ENCODE measurements around the gene SCYGR6. TPM values are rescaled to one million over a fixed set of nuclear protein-coding genes. Genes with fewer than 3 reads are reported as not detected.

Gene SCYGR6
- total RNA-seq, 2 donors from 2014 or later, result not detected

- TF ChIP-seq CTCF (IDR thresholded peaks at IDR 0.05) (no peak), POLR2AphosphoS5 (IDR thresholded peaks at IDR 0.05) (no peak)
- Histone ChIP-seq H3K36me3 (no peaks in the 10 kb centered on the region), H3K27me3 (replicated peaks; ENCODE audit: insufficient read depth) (no peaks in the 10 kb centered on the region), H3K4me1 (replicated peaks) (no peaks in the 10 kb centered on the region), H3K4me3 (no peak overlapping the region), H3K27ac (no peak overlapping the region), H3K9me3 (no peaks in the 10 kb centered on the region)
- intact Hi-C loops (cut with DNase I), result no loop called here
- no peak for DNase-seq (ENCODE audit: low spot score)
- 34% methylated on average over 3 of the region's 3 CpGs for WGBS
Measured at GRCh38 chr2:227701556-227701955, 23.0 kb downstream of the SCYGR6 start.

DNA sequence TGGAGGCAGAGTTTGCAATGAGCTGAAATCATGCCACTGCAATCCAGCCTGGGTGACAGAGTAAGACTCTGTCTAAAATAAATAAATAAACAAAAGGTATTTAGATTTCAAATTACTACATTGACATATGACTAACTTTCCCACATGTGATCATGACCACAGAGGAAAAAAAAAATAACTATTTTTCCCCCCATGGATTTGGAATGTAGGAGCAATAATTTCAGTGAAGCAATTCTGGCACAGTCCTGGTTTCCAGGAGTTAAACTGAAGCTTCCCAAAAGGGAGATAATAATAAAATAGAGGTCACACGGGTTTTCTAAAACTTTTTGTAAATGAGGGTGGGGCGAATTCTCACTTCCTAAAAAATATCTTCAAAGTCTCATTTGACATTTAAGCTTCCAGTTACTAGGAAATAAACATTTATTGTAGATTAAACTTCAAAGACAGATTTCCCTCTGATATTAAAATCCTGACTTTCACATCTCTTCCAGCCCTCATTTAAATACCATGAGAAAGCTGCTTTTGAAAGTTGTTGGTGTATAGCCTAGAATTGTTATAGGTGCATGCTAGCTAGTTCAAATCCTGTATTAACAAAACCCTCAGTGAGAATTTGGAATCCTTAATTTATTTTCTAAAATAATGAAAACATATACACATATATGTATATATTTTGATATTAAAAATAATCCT lies 27.4 kb downstream of the SCYGR6 start:
- Histone ChIP-seq H3K27me3 (replicated peaks; ENCODE audit: insufficient read depth) (no peaks in the 10 kb centered on the region), H3K4me1 (replicated peaks) (no peaks in the 10 kb centered on the region), H3K27ac (no peak overlapping the region), H3K9me3 (no peaks in the 10 kb centered on the region), H3K4me3 (no peak overlapping the region), H3K36me3 (no peaks in the 10 kb centered on the region)
- no peak for TF ChIP-seq POLR2AphosphoS5 (IDR thresholded peaks at IDR 0.05)
- no peak for TF ChIP-seq POLR2A (IDR thresholded peaks at IDR 0.05)
- no peak for TF ChIP-seq CTCF (IDR thresholded peaks at IDR 0.05)
- no peak for DNase-seq (ENCODE audit: low spot score)
- intact Hi-C loops (cut with DNase I), result no loop called here
- 41% methylated on average over 2 of the region's 2 CpGs for WGBS

DNA sequence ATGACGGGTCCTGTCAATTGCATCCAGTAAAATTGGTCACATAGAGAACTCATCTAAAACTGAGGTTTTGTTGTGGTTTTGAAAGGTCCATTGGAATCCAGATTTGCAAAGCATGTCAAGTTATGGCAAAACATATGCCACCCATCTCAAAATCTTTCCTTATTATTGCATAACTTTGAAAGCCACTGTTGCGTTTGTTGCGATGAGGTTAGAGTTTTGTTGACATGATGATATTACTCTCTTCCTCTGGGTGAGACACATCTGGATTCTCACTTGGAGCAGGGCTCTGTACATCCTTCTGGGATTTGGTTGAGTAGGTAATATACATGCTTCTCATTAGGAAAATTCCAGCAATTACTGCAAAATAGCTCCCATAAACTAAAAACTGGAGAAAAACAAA lies 37.4 kb downstream of the SCYGR6 start:
- TF ChIP-seq CTCF (IDR thresholded peaks at IDR 0.05) (no peak), POLR2AphosphoS5 (IDR thresholded peaks at IDR 0.05) (no peak), POLR2A (IDR thresholded peaks at IDR 0.05) (no peak)
- Histone ChIP-seq H3K4me3 (no peak overlapping the region), H3K27ac (no peak overlapping the region)

GRCh38 chr2:227684258-227684657 lies 40.3 kb downstream of the SCYGR6 start:
- H3K9me3 ChIP-seq, result no peaks in the 10 kb centered on the region
- no peak overlapping the region for H3K27ac ChIP-seq
- H3K27me3 ChIP-seq (replicated peaks; ENCODE audit: insufficient read depth), result no peaks in the 10 kb centered on the region
- TF ChIP-seq POLR2A (IDR thresholded peaks at IDR 0.05), result no peak
- no peak for TF ChIP-seq POLR2AphosphoS5 (IDR thresholded peaks at IDR 0.05)
- TF ChIP-seq CTCF (IDR thresholded peaks at IDR 0.05), result no peak
- WGBS, result 86% methylated on average over 5 of the region's 5 CpGs
- no peaks in the 10 kb centered on the region for H3K36me3 ChIP-seq
- H3K4me3 ChIP-seq, result no peak overlapping the region
- no peaks in the 10 kb centered on the region for H3K4me1 ChIP-seq (replicated peaks)
- no peak for DNase-seq (ENCODE audit: low spot score)
- intact Hi-C loops (cut with DNase I), result no loop called here

More for the DNA sequence above, 37.4 kb downstream of the SCYGR6 start:
- no peak for DNase-seq (ENCODE audit: low spot score)
- intact Hi-C loops (cut with DNase I), result no loop called here
- Histone ChIP-seq H3K4me1 (replicated peaks) (no peaks in the 10 kb centered on the region), H3K9me3 (no peaks in the 10 kb centered on the region), H3K36me3 (no peaks in the 10 kb centered on the region), H3K27me3 (replicated peaks; ENCODE audit: insufficient read depth) (no peaks in the 10 kb centered on the region)
- 97% methylated on average over 3 of the region's 3 CpGs for WGBS

GRCh38 chr2:227677928-227678327 lies 46.6 kb downstream of the SCYGR6 start:
- Histone ChIP-seq H3K4me1 (replicated peaks) (no peaks in the 10 kb centered on the region), H3K27ac (no peak overlapping the region), H3K9me3 (no peaks in the 10 kb centered on the region), H3K36me3 (no peaks in the 10 kb centered on the region), H3K27me3 (replicated peaks; ENCODE audit: insufficient read depth) (no peaks in the 10 kb centered on the region), H3K4me3 (no peak overlapping the region)
- no peak for DNase-seq (ENCODE audit: low spot score)
- no peak for TF ChIP-seq CTCF (IDR thresholded peaks at IDR 0.05)
- peak; percentile 27 for TF ChIP-seq POLR2AphosphoS5 (IDR thresholded peaks at IDR 0.05)
- WGBS, result 45% methylated on average over 3 of the region's 3 CpGs
- intact Hi-C loops (cut with DNase I), result no loop called here
